ENCODE data around the gene BAIAP3.

The BAIAP3 gene

DNA sequence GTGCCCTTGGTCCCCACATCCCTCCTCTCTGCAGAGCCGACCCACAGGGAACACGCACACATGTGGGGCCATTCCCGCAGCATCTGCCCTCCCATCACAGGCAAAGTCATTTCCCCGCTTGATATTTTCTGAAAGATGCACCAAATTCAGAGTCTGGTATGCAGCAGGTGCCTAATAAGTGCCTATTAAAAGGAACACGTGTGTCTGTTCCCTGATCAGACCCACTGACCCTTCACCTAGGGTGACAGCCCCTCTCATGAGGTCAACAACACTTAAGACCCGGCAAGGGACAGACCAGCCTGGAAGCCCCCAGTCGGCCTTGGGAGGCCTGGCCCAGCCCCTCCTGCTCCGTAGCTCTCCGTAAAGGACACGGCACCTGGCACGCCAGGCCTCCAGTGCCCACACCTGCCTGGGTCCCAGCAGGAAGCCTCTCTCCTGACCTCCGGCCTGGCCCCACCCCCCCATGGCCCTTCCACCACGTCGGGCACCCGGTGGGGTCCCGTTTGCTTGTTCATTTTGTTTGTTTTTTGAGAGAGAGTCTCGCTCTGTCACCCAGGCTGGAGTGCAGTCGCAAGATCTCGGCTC, 61.0 kb downstream of the BAIAP3 start:
- no peak for DNase-seq (ENCODE audit: low read depth in 2 of 2)

DNA sequence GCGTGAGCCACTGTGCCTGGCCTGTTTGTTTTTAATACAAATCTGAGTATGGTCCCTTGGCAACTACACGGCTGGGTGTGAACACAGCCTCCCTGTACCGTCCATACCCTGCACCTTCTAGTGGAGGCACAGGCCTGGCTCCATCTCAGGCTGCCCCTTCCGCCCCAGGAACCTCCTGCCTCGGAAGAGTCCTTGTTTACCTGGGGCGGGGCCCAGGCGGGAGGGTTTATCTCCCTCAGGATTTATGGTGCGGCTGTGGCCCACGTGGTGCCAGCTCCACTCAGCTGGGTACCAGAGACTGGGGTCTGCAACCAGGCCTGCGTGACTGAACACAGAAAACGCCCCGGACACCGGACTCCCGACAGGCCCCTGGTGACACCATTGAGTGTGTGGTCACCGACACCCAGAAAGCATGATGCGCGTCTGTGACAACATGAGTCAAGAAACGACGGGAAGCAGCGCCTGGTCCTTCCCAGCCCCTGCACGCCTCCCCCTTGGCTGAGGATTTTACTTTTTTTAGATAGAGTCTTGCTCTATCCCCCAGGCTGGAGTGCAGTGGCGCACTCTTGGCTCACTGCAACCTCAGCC, 62.1 kb downstream of the BAIAP3 start:
- no peak for DNase-seq (ENCODE audit: low read depth in 2 of 2)

DNA sequence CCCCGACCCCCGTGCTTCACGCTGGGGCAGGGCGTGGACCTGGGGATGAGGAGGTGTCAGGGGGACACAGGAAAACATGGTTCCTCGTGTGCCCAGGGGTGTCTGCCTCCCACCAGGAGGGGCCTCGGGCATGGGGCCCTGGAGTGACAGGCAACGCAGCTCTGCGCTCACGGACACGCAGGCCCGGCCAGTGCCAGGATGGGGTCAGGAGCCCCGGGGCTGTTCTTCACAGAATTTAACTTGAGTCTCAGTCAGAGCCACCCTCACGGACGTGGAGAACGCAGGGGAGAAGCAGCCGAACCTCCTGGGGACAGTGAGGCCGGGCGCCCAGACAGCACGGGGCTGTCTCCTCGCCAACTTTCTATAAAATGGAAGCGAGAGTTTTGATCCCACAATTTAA, 64.3 kb downstream of the BAIAP3 start:
- no peak for DNase-seq (ENCODE audit: low read depth in 2 of 2)

DNA sequence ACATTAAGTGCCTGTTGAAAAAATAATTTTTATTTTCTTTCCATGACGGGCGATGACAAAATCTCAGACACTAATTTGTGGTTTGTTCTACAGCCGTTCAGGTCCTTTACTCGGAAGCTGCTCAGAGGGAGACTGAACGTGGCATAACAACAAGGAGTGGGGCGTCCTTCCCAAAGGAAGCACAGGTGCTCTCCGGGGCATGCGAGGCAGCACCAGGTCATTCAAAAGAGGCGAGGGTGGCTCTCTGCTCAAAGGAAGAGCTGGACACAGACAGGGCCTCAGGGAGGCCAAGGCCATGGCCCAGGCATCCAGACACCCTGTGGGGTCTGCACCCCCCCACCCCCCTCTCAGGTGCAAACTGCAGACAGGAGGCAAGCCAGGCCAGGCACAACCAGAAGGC, 64.9 kb downstream of the BAIAP3 start:
- DNase-seq (ENCODE audit: low read depth in 2 of 2): no peak
